HEK293T (cell line): Measurements from ENCODE around the gene PPCS.

Experiments used
- CTCF ChIA-PET: fragments of 350-600 bp; formaldehyde crosslinking; extraction: SDS; loops from one replicate; lab custom pipeline; 2021; ENCODE audit warnings: antibody characterized with exemption, inconsistent platforms; lab: Yijun Ruan, JAX
- POLR2A ChIA-PET: fragments of 350-600 bp; formaldehyde crosslinking; extraction: SDS; loops from one replicate; lab custom pipeline; 2020; ENCODE audit warnings: antibody characterized with exemption, inconsistent platforms; lab: Yijun Ruan, JAX
- DNase-seq: peaks from one replicate; pipeline ENCODE4 v3.0.0; 2012; ENCODE audit warnings: mixed read lengths; ENCODE audit errors: extremely low spot score
- ARNT ChIP-seq: fragments of 450-650 bp; IDR thresholded peaks from 2 replicates; pipeline ENCODE4 v1.6.1; 2017; ENCODE audit warnings: mild to moderate bottlenecking
- BHLHE40 ChIP-seq: fragments of 450-650 bp; IDR thresholded peaks from 2 replicates; pipeline ENCODE4 v1.6.1; 2016; ENCODE audit warnings: mild to moderate bottlenecking, moderate library complexity, borderline replicate concordance
- CTBP1 ChIP-seq: fragments of 450-650 bp; IDR thresholded peaks from 2 replicates; pipeline ENCODE4 v1.6.1; 2016; ENCODE audit warnings: borderline replicate concordance
- ELF4 ChIP-seq: fragments of 450-650 bp; IDR thresholded peaks from 2 replicates; pipeline ENCODE4 v1.6.1; 2017; ENCODE audit warnings: antibody characterized with exemption
- FOXA1 ChIP-seq: fragments of 450-650 bp; IDR thresholded peaks from 2 replicates; pipeline ENCODE4 v1.6.1; 2016; ENCODE audit warnings: mild to moderate bottlenecking
- FOXK2 ChIP-seq: fragments of 450-650 bp; IDR thresholded peaks from 2 replicates; pipeline ENCODE4 v1.6.1; 2016; ENCODE audit warnings: mild to moderate bottlenecking
- FOXM1 ChIP-seq: fragments of 450-650 bp; IDR thresholded peaks from 2 replicates; pipeline ENCODE4 v1.6.1; 2017; ENCODE audit warnings: mild to moderate bottlenecking, borderline replicate concordance
- HDGF ChIP-seq: fragments of 450-650 bp; IDR thresholded peaks from 2 replicates; pipeline ENCODE4 v1.6.1; 2017; ENCODE audit warnings: antibody characterized with exemption, borderline replicate concordance
- L3MBTL2 ChIP-seq: fragments of 450-650 bp; conservative IDR thresholded peaks from 2 replicates; pipeline ENCODE4 v1.6.1; 2016; ENCODE audit warnings: mild to moderate bottlenecking
- LEF1 ChIP-seq: fragments of 450-650 bp; IDR thresholded peaks from 2 replicates; pipeline ENCODE4 v1.6.1; 2017; ENCODE audit warnings: mild to moderate bottlenecking, borderline replicate concordance
- NFRKB ChIP-seq: fragments of 450-650 bp; IDR thresholded peaks from 2 replicates; pipeline ENCODE4 v1.6.1; 2016; ENCODE audit warnings: mild to moderate bottlenecking, moderate library complexity
- PKNOX1 ChIP-seq: fragments of 450-650 bp; IDR thresholded peaks from 2 replicates; pipeline ENCODE4 v1.6.1; 2016
- SP1 ChIP-seq: fragments of 450-650 bp; IDR thresholded peaks from 2 replicates; pipeline ENCODE4 v1.6.1; 2017
- SUZ12 ChIP-seq: fragments of 450-650 bp; IDR thresholded peaks from 2 replicates; pipeline ENCODE4 v1.6.1; 2016; ENCODE audit warnings: mild to moderate bottlenecking
- TARDBP ChIP-seq: fragments of 450-650 bp; IDR thresholded peaks from 2 replicates; pipeline ENCODE4 v1.6.1; 2016
- ZNF384 ChIP-seq: fragments of 450-650 bp; IDR thresholded peaks from 2 replicates; pipeline ENCODE4 v1.6.1; 2016

PPCS gene

GRCh38 chr1:42456010-42456753, at the start of gene PPCS, which contains the start of gene ZMYND12:
PPCS (plus strand) TSS chr1:42456543; CDS start chr1:42456566, 23 bp downstream.
ZMYND12 (minus strand) TSS chr1:42456022; CDS start chr1:42455997, 25 bp downstream.
- no peak for TF ChIP-seq TARDBP
- peak; percentile 72 for TF ChIP-seq L3MBTL2
- DNase-seq: peak; percentile 83
- POLR2A ChIA-PET: interaction anchor here (0.9 to 1.6 kb wide), 4 partner anchors 10 to 76 kb away, joined by 3 to 9 read pairs (median 4); partner anchors contain the start of gene RIMKLA
- CTCF ChIA-PET: no interaction called here

- DNase-seq: no peak
- TF ChIP-seq FOXM1: no peak
- TF ChIP-seq HDGF: no peak
- TF ChIP-seq SP1: no peak
- no peak for TF ChIP-seq ELF4
- TF ChIP-seq FOXK2: no peak
- TF ChIP-seq ARNT: no peak
- no peak for TF ChIP-seq L3MBTL2
- TF ChIP-seq ZNF384: no peak
- TF ChIP-seq LEF1: no peak
- TF ChIP-seq FOXA1: no peak
- TF ChIP-seq BHLHE40: no peak
- no peak for TF ChIP-seq CTBP1
- no peak for TF ChIP-seq TARDBP
- TF ChIP-seq NFRKB: no peak
- no peak for TF ChIP-seq PKNOX1
- TF ChIP-seq SUZ12: no peak
- ChIA-PET CTCF (no interaction called here), POLR2A (no interaction called here)
Measured at GRCh38 chr1:42414551-42415496, 41.5 kb upstream of the PPCS start.

- no peak for DNase-seq
- TF ChIP-seq LEF1 (no peak), TARDBP (no peak)
- POLR2A ChIA-PET: no interaction called here
- CTCF ChIA-PET: no interaction called here
Measured at GRCh38 chr1:42417166-42417565, 39.2 kb upstream of the PPCS start.

GRCh38 chr1:42418516-42418915, 37.8 kb upstream of the PPCS start:
- CTCF ChIA-PET: no interaction called here
- TF ChIP-seq BHLHE40: no peak
- TF ChIP-seq SP1: no peak
- no peak for TF ChIP-seq ELF4
- no peak for TF ChIP-seq ARNT
- no peak for TF ChIP-seq NFRKB
- no peak for TF ChIP-seq LEF1
- DNase-seq: no peak
- POLR2A ChIA-PET: no interaction called here

GRCh38 chr1:42419126-42419821, 37.1 kb upstream of the PPCS start:
- no peak for DNase-seq
- TF ChIP-seq ELF4: no peak
- no peak for TF ChIP-seq ARNT
- no peak for TF ChIP-seq LEF1
- no peak for TF ChIP-seq CTBP1
- TF ChIP-seq PKNOX1: no peak
- no peak for TF ChIP-seq SUZ12
- TF ChIP-seq SP1: no peak
- TF ChIP-seq L3MBTL2: no peak
- TF ChIP-seq ZNF384: no peak
- no peak for TF ChIP-seq BHLHE40
- TF ChIP-seq FOXM1: no peak
- TF ChIP-seq FOXA1: no peak
- no peak for TF ChIP-seq NFRKB
- ChIA-PET CTCF (no interaction called here), POLR2A (no interaction called here)

- POLR2A ChIA-PET: no interaction called here
- CTCF ChIA-PET: no interaction called here
Measured at GRCh38 chr1:42420121-42420520, 36.2 kb upstream of the PPCS start.

More at GRCh38 chr1:42420121-42420520, 36.2 kb upstream of the PPCS start:
- TF ChIP-seq LEF1 (no peak), FOXK2 (no peak), NFRKB (no peak), ELF4 (no peak), SP1 (no peak), HDGF (no peak), FOXM1 (no peak), SUZ12 (no peak), BHLHE40 (no peak), FOXA1 (no peak), TARDBP (no peak), ZNF384 (no peak), CTBP1 (no peak), ARNT (no peak), L3MBTL2 (no peak)
- DNase-seq: no peak
